Right atrium auricular region (tissue), 2 donors: ENCODE data around the gene UBE2D3. TPM values are rescaled to one million over a fixed set of nuclear protein-coding genes. Genes with fewer than 3 reads are reported as not detected.

ENCODE experiments used
- DNase-seq: peaks from one replicate; pipeline ENCODE4 v3.0.0-alpha.2; 2019; ENCODE audit warnings: low spot score
- H3K27ac ChIP-seq, 2 donors: fragments of 200-600 bp; sonication (generic); 1 replicate in 1 of 2; 2 replicates in 1 of 2; pipeline ENCODE4 v1.5.1; 2016 to 2019
- H3K27me3 ChIP-seq, 2 donors: fragments of 200-600 bp; sonication (generic); one replicate each; pipeline versions ENCODE4 v1.5.1 to v1.6.0; 2017 to 2019
- H3K36me3 ChIP-seq: fragments of 200-600 bp; sonication (generic); one replicate; pipeline ENCODE4 v1.5.1; 2016
- H3K4me1 ChIP-seq, 2 donors: fragments of 200-600 bp; sonication (generic); one replicate each; pipeline versions ENCODE4 v1.5.1 to v1.6.0; 2017 to 2019
- H3K4me3 ChIP-seq, 2 donors: fragments of 200-600 bp; sonication (generic); 1 replicate in 1 of 2; 2 replicates in 1 of 2; pipeline ENCODE4 v1.5.1; 2017 to 2019; ENCODE audit warnings: mild to moderate bottlenecking in 1 of 2, moderate library complexity in 1 of 2
- H3K9me3 ChIP-seq, 2 donors: fragments of 200-600 bp; sonication (generic); one replicate each; pipeline ENCODE4 v1.5.1; 2019
- CTCF ChIP-seq, 2 donors: fragments of 200-600 bp; sonication (generic); IDR thresholded peaks; one replicate each; pipeline ENCODE4 v1.5.1; 2019; ENCODE audit warnings: antibody characterized with exemption in 2 of 2
- total RNA-seq, 2 donors: library from RNA; depleted of rRNA; stranded (reverse); fragments of >200 nt; gene quantifications; one replicate each; pipeline ENCODE4 v1.1.0, GENCODE V29; 2016

UBE2D3 gene
- total RNA-seq: 100 to 1,000 TPM; 288 to 322 TPM

- peak within 1 kb of the TSS; percentile 100 for H3K27ac ChIP-seq
- H3K36me3 ChIP-seq: peaks cover 9% of the 10 kb centered on the region
- H3K27me3 ChIP-seq: no peaks in the 10 kb centered on the region
- H3K9me3 ChIP-seq: no peaks in the 10 kb centered on the region
- H3K4me3 ChIP-seq: peak within 1 kb of the TSS; percentile 93 to 97
- peak in 1 of 2 donors; percentile 41 for TF ChIP-seq CTCF (IDR thresholded peaks at IDR 0.05)
- peak; percentile 96 for DNase-seq
- peaks cover 0 to 37% of the 10 kb centered on the region in 2 donors for H3K4me1 ChIP-seq
These were observed at the start of gene UBE2D3 for GRCh38 chr4:102826890-102827673. Gene UBE2D3 (minus strand): TSS chr4:102827551. CDS start chr4:102826508, 1,043 bp downstream.

- Histone ChIP-seq H3K4me3 (no peak overlapping the region), H3K27ac (no peak overlapping the region), H3K36me3 (no peaks in the 10 kb centered on the region), H3K9me3 (no peaks in the 10 kb centered on the region), H3K27me3 (no peaks in the 10 kb centered on the region), H3K4me1 (peaks cover 0 to 23% of the 10 kb centered on the region in 2 donors)
- no peak for TF ChIP-seq CTCF (IDR thresholded peaks at IDR 0.05)
- DNase-seq: no peak
These were observed 44.4 kb upstream of the UBE2D3 start for GRCh38 chr4:102871772-102872171.

- no peaks in the 10 kb centered on the region for H3K27me3 ChIP-seq
- H3K27ac ChIP-seq: peak overlapping the region; percentile 97
- H3K9me3 ChIP-seq: no peaks in the 10 kb centered on the region
- TF ChIP-seq CTCF (IDR thresholded peaks at IDR 0.05): no peak
- peaks cover 0 to 23% of the 10 kb centered on the region in 2 donors for H3K4me1 ChIP-seq
- DNase-seq: no peak
- H3K4me3 ChIP-seq: peak overlapping the region; percentile 67 to 68
- no peaks in the 10 kb centered on the region for H3K36me3 ChIP-seq
These were observed 42.3 kb upstream of the UBE2D3 start for GRCh38 chr4:102869569-102870197.

GRCh38 chr4:102868781-102869568, 41.6 kb upstream of the UBE2D3 start, which contains the start of gene CISD2:
Gene CISD2 (plus strand): TSS chr4:102868992. CDS start chr4:102869085, 93 bp downstream.
- TF ChIP-seq CTCF (IDR thresholded peaks at IDR 0.05): no peak
- peak; percentile 91 for DNase-seq
- Histone ChIP-seq H3K27me3 (no peaks in the 10 kb centered on the region), H3K27ac (peak within 1 kb of the TSS; percentile 97), H3K4me3 (peak within 1 kb of the TSS; percentile 67 to 68), H3K36me3 (no peaks in the 10 kb centered on the region), H3K9me3 (no peaks in the 10 kb centered on the region), H3K4me1 (peaks cover 0 to 23% of the 10 kb centered on the region in 2 donors)

GRCh38 chr4:102868153-102868780, 40.9 kb upstream of the UBE2D3 start:
- Histone ChIP-seq H3K4me3 (peak overlapping the region; percentile 67 to 68), H3K27me3 (no peaks in the 10 kb centered on the region), H3K27ac (peak overlapping the region; percentile 97), H3K36me3 (no peaks in the 10 kb centered on the region), H3K4me1 (peaks cover 0 to 23% of the 10 kb centered on the region in 2 donors), H3K9me3 (no peaks in the 10 kb centered on the region)
- TF ChIP-seq CTCF (IDR thresholded peaks at IDR 0.05): no peak
- no peak for DNase-seq
